Peyer's patch (tissue), 4 donors: ENCODE data around the gene CHAF1A.

ENCODE experiments used
- CTCF ChIP-seq, 6 experiments: fragments of 450-650 bp in 4 of 6; fragments of 200-600 bp in 2 of 6; sonication (generic) in 1 of 6; IDR thresholded peaks; one replicate each; pipeline ENCODE4 v1.5.1; 2017 to 2019; ENCODE audit warnings: antibody characterized with exemption in 6 of 6, mild to moderate bottlenecking in 3 of 6, moderate library complexity in 1 of 6
- POLR2A ChIP-seq, 2 donors: fragments of 450-650 bp; IDR thresholded peaks; one replicate each; pipeline ENCODE4 v1.5.1; 2017; ENCODE audit warnings: antibody characterized with exemption in 2 of 2, mild to moderate bottlenecking in 2 of 2, moderate library complexity in 2 of 2

DNA sequence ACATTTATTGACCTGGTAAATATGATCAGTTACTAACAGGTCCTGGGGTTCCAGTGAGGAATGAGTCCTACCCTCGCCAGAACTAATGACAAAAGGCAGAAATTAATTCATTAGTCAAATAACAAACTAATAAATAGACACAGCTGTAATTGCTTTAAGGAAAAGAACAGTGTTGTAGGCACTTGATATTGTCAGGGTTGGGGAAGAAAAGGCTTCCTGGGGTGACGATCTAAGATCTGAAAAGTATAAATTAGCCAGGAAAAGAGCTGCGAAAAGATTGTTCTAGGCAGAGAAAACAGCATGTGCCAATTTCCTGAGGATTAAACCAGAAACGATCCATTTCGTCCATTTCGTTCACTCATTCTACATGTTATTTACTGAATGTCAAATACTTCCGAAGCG, 670 bp upstream of the CHAF1A start:
- TF ChIP-seq CTCF (IDR thresholded peaks at IDR 0.05): no peak
- peak in 1 of 2 donors; percentile 15 for TF ChIP-seq POLR2A (IDR thresholded peaks at IDR 0.05)
